ENCODE measurements around the gene SEC61B.

Gene SEC61B

GRCh38 chr9:99255651-99256050 is 33.6 kb downstream of the SEC61B start:
- peaks cover 9% of the 10 kb centered on the region for H3K4me1 ChIP-seq (ENCODE audit: control insufficient read depth, insufficient read depth, low read length)
- no peak overlapping the region for H3K27ac ChIP-seq (ENCODE audit: low read length)
- no peak overlapping the region for H3K9ac ChIP-seq (ENCODE audit: low read length in 2 of 2)
- no peaks in the 10 kb centered on the region for H3K27me3 ChIP-seq (ENCODE audit: control insufficient read depth in 1 of 2, insufficient read depth in 2 of 2, low read length in 2 of 2)
- no peaks in the 10 kb centered on the region for H3K9me3 ChIP-seq (ENCODE audit: control insufficient read depth in 2 of 2, low read length in 2 of 2)
- H3K36me3 ChIP-seq (ENCODE audit: control insufficient read depth in 2 of 2, insufficient read depth in 2 of 2, low read length in 2 of 2): no peaks in the 10 kb centered on the region
- no peak overlapping the region for H3K4me3 ChIP-seq (ENCODE audit: low read length in 2 of 2)

DNA sequence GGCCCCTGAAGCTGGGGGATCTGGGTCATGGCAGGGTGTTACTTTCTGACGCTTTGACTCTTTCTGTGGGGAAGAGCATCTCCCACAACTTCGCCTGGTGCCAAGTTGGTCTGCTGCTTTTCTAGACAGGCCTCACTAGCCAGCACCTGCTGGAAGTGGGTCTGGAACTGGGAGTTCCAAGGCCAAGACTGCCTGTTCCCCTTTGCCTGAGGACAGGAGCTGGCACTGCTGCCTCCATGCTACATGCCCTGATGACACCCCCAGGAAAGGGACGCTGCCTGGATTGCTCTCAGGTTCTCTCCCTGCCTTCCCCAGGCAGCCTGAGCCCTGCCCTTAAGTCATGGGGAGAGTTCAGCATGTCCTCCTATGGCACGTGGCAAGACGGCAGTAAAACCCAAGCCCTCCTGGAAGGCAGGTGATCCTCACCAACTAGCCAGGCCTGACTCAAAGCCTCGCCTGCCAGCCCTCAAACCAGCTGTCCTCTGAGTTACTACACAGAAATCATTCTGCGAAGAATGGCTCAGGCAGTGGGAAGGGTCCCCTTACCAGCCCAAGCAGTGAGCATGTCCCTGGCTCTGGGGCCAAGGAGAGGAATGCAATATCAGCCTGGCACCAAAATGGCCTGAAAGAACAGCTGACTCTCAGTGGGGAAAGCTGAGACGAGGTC is 35.8 kb downstream of the SEC61B start:
- Histone ChIP-seq H3K4me3 (ENCODE audit: low read length in 2 of 2) (no peak overlapping the region), H3K4me1 (ENCODE audit: control insufficient read depth, insufficient read depth, low read length) (peaks cover 9% of the 10 kb centered on the region), H3K27me3 (ENCODE audit: control insufficient read depth in 1 of 2, insufficient read depth in 2 of 2, low read length in 2 of 2) (no peaks in the 10 kb centered on the region), H3K36me3 (ENCODE audit: control insufficient read depth in 2 of 2, insufficient read depth in 2 of 2, low read length in 2 of 2) (no peaks in the 10 kb centered on the region), H3K9ac (ENCODE audit: low read length in 2 of 2) (no peak overlapping the region), H3K27ac (ENCODE audit: low read length) (no peak overlapping the region), H3K9me3 (ENCODE audit: control insufficient read depth in 2 of 2, low read length in 2 of 2) (no peaks in the 10 kb centered on the region)

- Histone ChIP-seq H3K4me1 (ENCODE audit: control insufficient read depth, insufficient read depth, low read length) (peaks cover 9% of the 10 kb centered on the region), H3K4me3 (ENCODE audit: low read length in 2 of 2) (peak overlapping the region; percentile 60 to 76), H3K27ac (ENCODE audit: low read length) (peak overlapping the region; percentile 41), H3K36me3 (ENCODE audit: control insufficient read depth in 2 of 2, insufficient read depth in 2 of 2, low read length in 2 of 2) (no peaks in the 10 kb centered on the region), H3K9me3 (ENCODE audit: control insufficient read depth in 2 of 2, low read length in 2 of 2) (no peaks in the 10 kb centered on the region), H3K27me3 (ENCODE audit: control insufficient read depth in 1 of 2, insufficient read depth in 2 of 2, low read length in 2 of 2) (no peaks in the 10 kb centered on the region), H3K9ac (ENCODE audit: low read length in 2 of 2) (peak overlapping the region; percentile 59 to 72)
Measured at GRCh38 chr9:99259231-99259918, 37.3 kb downstream of the SEC61B start.

GRCh38 chr9:99261923-99262322 is 39.8 kb downstream of the SEC61B start:
- H3K4me1 ChIP-seq (ENCODE audit: control insufficient read depth, insufficient read depth, low read length): peaks cover 9% of the 10 kb centered on the region
- no peaks in the 10 kb centered on the region for H3K27me3 ChIP-seq (ENCODE audit: control insufficient read depth in 1 of 2, insufficient read depth in 2 of 2, low read length in 2 of 2)
- no peak overlapping the region for H3K4me3 ChIP-seq (ENCODE audit: low read length in 2 of 2)
- H3K27ac ChIP-seq (ENCODE audit: low read length): no peak overlapping the region
- H3K9me3 ChIP-seq (ENCODE audit: control insufficient read depth in 2 of 2, low read length in 2 of 2): no peaks in the 10 kb centered on the region
- H3K9ac ChIP-seq (ENCODE audit: low read length in 2 of 2): no peak overlapping the region
- H3K36me3 ChIP-seq (ENCODE audit: control insufficient read depth in 2 of 2, insufficient read depth in 2 of 2, low read length in 2 of 2): no peaks in the 10 kb centered on the region

DNA sequence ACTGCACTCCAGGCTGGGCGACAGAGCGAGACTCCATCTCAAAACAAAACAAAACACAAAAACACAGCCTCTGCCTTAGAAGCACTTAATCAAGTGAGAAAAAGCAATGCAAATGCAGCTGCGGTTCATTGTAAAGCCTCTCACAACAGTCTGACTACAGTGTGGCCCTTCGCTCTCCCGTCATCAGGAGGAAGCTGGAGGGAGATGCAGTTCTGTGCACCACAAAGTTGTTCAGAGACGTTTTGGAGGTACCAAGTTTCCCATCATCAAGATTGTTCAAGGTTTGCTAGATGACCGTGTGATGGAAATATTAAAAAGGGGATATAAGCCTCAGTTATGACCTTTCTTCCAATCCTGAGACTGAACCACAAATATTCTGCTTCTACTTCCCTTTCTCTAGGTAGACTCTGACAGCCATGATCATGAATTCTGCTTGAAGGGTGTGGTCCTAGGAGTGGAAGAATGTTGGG is 40.9 kb downstream of the SEC61B start:
- no peak overlapping the region for H3K9ac ChIP-seq (ENCODE audit: low read length in 2 of 2)
- H3K9me3 ChIP-seq (ENCODE audit: control insufficient read depth in 2 of 2, low read length in 2 of 2): no peaks in the 10 kb centered on the region
- H3K27me3 ChIP-seq (ENCODE audit: control insufficient read depth in 1 of 2, insufficient read depth in 2 of 2, low read length in 2 of 2): no peaks in the 10 kb centered on the region
- H3K27ac ChIP-seq (ENCODE audit: low read length): no peak overlapping the region
- no peaks in the 10 kb centered on the region for H3K36me3 ChIP-seq (ENCODE audit: control insufficient read depth in 2 of 2, insufficient read depth in 2 of 2, low read length in 2 of 2)
- peaks cover 9% of the 10 kb centered on the region for H3K4me1 ChIP-seq (ENCODE audit: control insufficient read depth, insufficient read depth, low read length)
- H3K4me3 ChIP-seq (ENCODE audit: low read length in 2 of 2): no peak overlapping the region

- H3K4me1 ChIP-seq (ENCODE audit: control insufficient read depth, insufficient read depth, low read length): peaks cover 8% of the 10 kb centered on the region
- H3K36me3 ChIP-seq (ENCODE audit: control insufficient read depth in 2 of 2, insufficient read depth in 2 of 2, low read length in 2 of 2): no peaks in the 10 kb centered on the region
- no peak overlapping the region for H3K9ac ChIP-seq (ENCODE audit: low read length in 2 of 2)
- H3K27me3 ChIP-seq (ENCODE audit: control insufficient read depth in 1 of 2, insufficient read depth in 2 of 2, low read length in 2 of 2): no peaks in the 10 kb centered on the region
- H3K4me3 ChIP-seq (ENCODE audit: low read length in 2 of 2): no peak overlapping the region
- no peak overlapping the region for H3K27ac ChIP-seq (ENCODE audit: low read length)
- H3K9me3 ChIP-seq (ENCODE audit: control insufficient read depth in 2 of 2, low read length in 2 of 2): no peaks in the 10 kb centered on the region
Measured at GRCh38 chr9:99264070-99264680, 42.1 kb downstream of the SEC61B start.

GRCh38 chr9:99265691-99266090 is 43.6 kb downstream of the SEC61B start:
- Histone ChIP-seq H3K36me3 (ENCODE audit: control insufficient read depth in 2 of 2, insufficient read depth in 2 of 2, low read length in 2 of 2) (no peaks in the 10 kb centered on the region), H3K27ac (ENCODE audit: low read length) (no peak overlapping the region), H3K4me3 (ENCODE audit: low read length in 2 of 2) (no peak overlapping the region), H3K4me1 (ENCODE audit: control insufficient read depth, insufficient read depth, low read length) (no peaks in the 10 kb centered on the region), H3K9ac (ENCODE audit: low read length in 2 of 2) (no peak overlapping the region), H3K27me3 (ENCODE audit: control insufficient read depth in 1 of 2, insufficient read depth in 2 of 2, low read length in 2 of 2) (no peaks in the 10 kb centered on the region), H3K9me3 (ENCODE audit: control insufficient read depth in 2 of 2, low read length in 2 of 2) (no peaks in the 10 kb centered on the region)

- Histone ChIP-seq H3K9ac (ENCODE audit: low read length in 2 of 2) (peak overlapping the region in 1 of 2 donors; percentile 21), H3K27me3 (ENCODE audit: control insufficient read depth in 1 of 2, insufficient read depth in 2 of 2, low read length in 2 of 2) (no peaks in the 10 kb centered on the region), H3K4me3 (ENCODE audit: low read length in 2 of 2) (peak overlapping the region in 1 of 2 donors; percentile 52), H3K36me3 (ENCODE audit: control insufficient read depth in 2 of 2, insufficient read depth in 2 of 2, low read length in 2 of 2) (no peaks in the 10 kb centered on the region), H3K4me1 (ENCODE audit: control insufficient read depth, insufficient read depth, low read length) (no peaks in the 10 kb centered on the region), H3K27ac (ENCODE audit: low read length) (no peak overlapping the region), H3K9me3 (ENCODE audit: control insufficient read depth in 2 of 2, low read length in 2 of 2) (no peaks in the 10 kb centered on the region)
Measured at GRCh38 chr9:99266255-99267023, 44.4 kb downstream of the SEC61B start.

- H3K4me3 ChIP-seq (ENCODE audit: low read length in 2 of 2): no peak overlapping the region
- no peak overlapping the region for H3K27ac ChIP-seq (ENCODE audit: low read length)
- H3K27me3 ChIP-seq (ENCODE audit: control insufficient read depth in 1 of 2, insufficient read depth in 2 of 2, low read length in 2 of 2): no peaks in the 10 kb centered on the region
- no peaks in the 10 kb centered on the region for H3K4me1 ChIP-seq (ENCODE audit: control insufficient read depth, insufficient read depth, low read length)
- H3K9me3 ChIP-seq (ENCODE audit: control insufficient read depth in 2 of 2, low read length in 2 of 2): no peaks in the 10 kb centered on the region
- H3K36me3 ChIP-seq (ENCODE audit: control insufficient read depth in 2 of 2, insufficient read depth in 2 of 2, low read length in 2 of 2): no peaks in the 10 kb centered on the region
- no peak overlapping the region for H3K9ac ChIP-seq (ENCODE audit: low read length in 2 of 2)
Measured at GRCh38 chr9:99269416-99269815, 47.3 kb downstream of the SEC61B start.

GRCh38 chr9:99270491-99270890 is 48.4 kb downstream of the SEC61B start:
- no peak overlapping the region for H3K9ac ChIP-seq (ENCODE audit: low read length in 2 of 2)
- no peak overlapping the region for H3K27ac ChIP-seq (ENCODE audit: low read length)
- no peaks in the 10 kb centered on the region for H3K4me1 ChIP-seq (ENCODE audit: control insufficient read depth, insufficient read depth, low read length)
- H3K9me3 ChIP-seq (ENCODE audit: control insufficient read depth in 2 of 2, low read length in 2 of 2): no peaks in the 10 kb centered on the region
- H3K36me3 ChIP-seq (ENCODE audit: control insufficient read depth in 2 of 2, insufficient read depth in 2 of 2, low read length in 2 of 2): no peaks in the 10 kb centered on the region
- H3K4me3 ChIP-seq (ENCODE audit: low read length in 2 of 2): no peak overlapping the region
- no peaks in the 10 kb centered on the region for H3K27me3 ChIP-seq (ENCODE audit: control insufficient read depth in 1 of 2, insufficient read depth in 2 of 2, low read length in 2 of 2)
